ENCODE measurements around the gene ADRA1B.
A peak's percentile ranks its signal among the peaks of the same experiment; 100 is the strongest.

The ADRA1B gene

DNA sequence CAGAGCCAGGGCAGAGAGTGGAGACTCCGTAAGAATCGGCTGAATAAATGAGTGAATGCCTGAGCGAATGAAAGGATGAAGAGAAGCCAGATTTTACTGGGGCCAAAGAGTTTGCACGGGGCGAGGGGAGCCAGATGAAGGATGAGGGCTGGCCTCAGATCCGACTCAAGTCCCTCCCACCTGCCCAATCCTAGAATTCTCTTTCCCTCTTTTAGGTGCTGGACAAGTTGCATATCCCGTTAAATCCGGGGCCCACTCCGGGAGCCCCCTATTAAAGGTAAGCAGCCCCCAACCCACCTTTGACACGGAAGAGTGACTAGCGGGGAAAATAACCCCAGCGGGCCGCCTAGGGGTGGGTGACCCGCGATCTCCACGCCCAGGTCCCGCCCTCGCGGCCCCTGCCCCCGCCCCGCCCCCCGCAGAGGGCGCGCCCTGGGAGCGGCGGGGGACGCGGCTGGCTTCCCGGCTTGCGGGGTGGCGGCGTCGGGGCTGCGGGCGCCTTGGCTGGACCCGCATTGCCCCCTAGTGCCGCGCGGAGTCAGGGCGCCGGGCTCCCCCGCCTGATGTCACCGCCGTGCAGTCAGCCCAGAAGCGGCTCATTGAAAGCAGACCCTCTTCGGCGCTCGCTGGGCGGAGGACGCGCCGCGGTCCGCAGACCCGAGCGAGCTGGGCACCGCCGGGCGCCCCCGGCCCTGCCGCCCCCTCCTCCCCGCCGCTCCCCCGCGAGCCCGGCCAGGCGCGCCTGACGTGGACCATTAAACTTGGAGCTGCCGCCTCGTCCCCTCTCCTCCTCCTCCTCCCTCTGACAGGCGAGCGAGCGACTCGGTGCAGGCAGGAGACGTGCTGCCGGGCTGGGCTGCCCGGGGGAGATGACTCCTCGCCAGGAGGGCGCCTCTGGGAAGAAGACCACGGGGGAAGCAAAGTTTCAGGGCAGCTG lies at the start of gene ADRA1B:
TSS of gene ADRA1B (plus strand) at position 579 of the 937 bp plus-strand sequence. CDS start 424 bp downstream, outside the sequence.
- DNase-seq = peak; percentile 78

DNA sequence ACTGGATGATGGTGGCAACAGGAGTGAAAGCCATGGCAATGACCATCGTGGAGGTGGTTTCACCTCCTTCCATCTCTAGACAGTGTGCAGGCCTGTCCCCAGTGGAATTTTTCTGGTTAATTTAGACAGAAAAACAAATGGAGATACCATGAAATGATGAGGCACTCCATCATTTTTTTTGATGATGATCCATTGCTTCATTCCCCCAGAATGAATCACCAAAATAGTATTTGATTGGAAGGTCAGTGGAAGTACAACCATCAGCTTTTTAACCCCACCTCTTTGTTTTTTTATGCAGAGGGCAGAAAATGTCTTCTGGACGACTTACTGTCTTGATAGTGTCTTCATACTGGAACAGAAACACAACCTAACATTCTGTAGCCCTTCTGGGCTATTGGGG lies 42.6 kb upstream of the ADRA1B start:
- DNase-seq = no peak

GRCh38 chr5:159874263-159874662 lies 42.0 kb upstream of the ADRA1B start:
- no peak for DNase-seq

DNA sequence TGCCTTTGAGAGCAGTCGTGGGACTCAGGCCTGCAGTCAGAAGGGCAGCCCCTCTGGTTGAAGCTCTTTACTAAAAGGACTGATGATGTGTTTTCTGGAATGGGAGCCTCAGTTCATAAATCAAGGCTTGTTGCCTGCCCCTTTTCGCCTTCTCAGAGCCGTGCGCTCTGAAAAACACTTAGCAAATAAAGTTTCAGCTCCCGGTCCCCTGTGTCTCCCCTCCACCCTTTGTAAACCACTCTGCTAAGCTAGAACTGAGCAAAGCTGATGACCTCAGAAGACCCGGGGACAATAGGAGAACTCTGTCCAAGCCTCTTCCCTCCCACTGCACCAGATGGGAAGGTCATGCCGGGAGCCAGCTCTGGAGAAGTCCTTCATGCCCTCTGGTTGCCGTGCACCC lies 39.3 kb upstream of the ADRA1B start:
- DNase-seq = no peak

GRCh38 chr5:159877894-159878448 lies 38.3 kb upstream of the ADRA1B start:
- no peak for DNase-seq

GRCh38 chr5:159878988-159879471 lies 37.3 kb upstream of the ADRA1B start:
- peak; percentile 48 for DNase-seq

- no peak for DNase-seq
These were observed 35.6 kb upstream of the ADRA1B start for GRCh38 chr5:159880676-159881075.

DNA sequence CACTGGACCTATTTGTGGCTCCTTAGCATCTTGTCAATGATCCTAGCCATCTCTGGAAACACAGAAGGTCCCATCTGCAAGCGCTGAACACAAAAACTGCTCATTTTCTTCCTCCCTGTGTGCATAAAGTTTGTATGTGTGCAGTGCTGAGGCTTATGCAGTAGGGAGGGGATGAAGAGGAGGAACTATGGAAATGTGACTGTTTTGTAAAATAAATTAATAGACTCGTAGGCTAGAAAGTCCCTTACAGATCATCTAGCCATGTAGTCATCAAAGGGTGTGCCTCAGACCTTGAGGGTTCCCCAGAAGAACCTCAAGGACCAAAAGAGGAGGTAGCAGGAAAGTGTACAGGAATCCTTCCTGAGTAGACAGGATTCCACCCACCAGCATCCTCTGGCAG lies 34.3 kb upstream of the ADRA1B start:
- no peak for DNase-seq

- no peak for DNase-seq
These were observed 32.7 kb upstream of the ADRA1B start for GRCh38 chr5:159883522-159883950.

- DNase-seq = no peak
These were observed 31.2 kb upstream of the ADRA1B start for GRCh38 chr5:159884917-159885620.

DNA sequence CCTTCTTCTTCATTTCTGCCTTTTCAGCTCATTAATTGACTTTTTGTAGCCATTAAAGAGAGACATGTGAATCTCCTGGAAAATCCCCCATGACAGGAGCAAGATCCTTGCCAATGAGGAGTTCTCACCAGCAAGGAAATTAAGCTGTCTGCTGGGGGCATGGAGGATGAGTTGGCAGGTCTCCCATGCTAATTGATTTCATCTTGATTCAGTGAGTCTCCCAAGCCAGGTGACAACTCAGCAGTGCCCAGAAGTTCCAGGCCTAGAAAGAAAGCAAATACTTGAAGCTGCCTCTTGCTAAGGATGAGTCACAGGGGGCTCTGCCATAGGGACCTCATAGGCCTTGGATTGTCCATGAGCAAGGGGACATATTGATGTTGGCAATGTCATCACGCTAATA lies 30.0 kb upstream of the ADRA1B start:
- DNase-seq = no peak

GRCh38 chr5:159887050-159887449 lies 29.2 kb upstream of the ADRA1B start:
- no peak for DNase-seq

DNA sequence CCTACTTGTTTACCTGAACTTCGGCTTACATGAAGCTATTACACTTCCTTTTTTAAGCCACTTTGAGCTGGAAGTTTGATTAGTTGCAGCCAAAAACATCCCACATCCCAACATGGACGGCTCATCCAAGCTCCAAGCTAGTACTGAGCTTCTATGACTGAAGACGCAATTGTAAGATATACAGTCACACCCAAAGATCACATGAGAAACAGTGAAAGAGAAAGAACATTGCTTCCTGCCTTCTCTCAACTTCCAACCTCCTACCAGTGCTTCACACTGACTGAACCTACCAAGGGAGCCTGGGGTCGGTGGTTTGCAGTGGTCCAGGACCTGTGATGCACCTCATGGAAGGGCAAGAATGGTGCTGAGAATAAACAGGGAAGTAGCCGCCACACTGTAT lies 27.4 kb upstream of the ADRA1B start:
- no peak for DNase-seq

DNA sequence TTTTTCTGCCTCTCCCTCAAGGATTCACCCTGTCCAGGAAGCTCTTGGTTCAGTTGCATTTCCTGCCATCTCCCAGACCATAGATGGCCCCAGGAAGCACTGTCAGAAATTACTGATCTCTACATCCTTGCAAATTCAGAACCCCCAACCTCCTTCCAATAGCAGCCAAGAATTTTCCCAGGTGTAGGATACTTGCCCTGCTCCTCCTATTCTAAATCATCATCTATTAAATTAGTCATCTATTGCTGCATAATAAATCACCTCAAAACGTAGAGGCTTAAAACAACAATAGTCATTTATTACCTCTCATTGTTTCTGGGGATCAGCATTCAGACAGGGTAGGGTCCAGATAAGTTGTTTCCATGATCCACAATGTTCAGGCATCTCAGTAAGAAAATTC lies 26.1 kb upstream of the ADRA1B start:
- no peak for DNase-seq

DNA sequence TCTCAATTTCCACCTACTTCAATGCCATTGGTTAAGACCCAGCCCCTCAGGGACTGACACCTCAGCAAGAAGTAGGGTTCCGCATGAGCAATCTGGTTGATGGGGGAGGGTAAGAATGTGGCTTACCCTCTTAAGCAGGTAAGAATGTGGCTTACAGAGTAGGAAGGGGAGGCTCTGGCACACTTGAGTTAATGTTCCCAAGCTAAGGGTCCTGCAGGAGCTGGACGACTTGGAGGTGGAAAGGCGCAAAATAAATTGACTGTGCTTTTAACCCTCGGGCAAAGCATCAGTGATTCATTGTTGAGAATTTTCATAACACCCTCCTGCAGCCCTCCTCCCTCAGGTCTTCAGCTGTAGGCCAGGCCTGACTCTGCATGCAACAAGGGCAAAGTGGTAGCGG lies 24.9 kb upstream of the ADRA1B start:
- no peak for DNase-seq

DNA sequence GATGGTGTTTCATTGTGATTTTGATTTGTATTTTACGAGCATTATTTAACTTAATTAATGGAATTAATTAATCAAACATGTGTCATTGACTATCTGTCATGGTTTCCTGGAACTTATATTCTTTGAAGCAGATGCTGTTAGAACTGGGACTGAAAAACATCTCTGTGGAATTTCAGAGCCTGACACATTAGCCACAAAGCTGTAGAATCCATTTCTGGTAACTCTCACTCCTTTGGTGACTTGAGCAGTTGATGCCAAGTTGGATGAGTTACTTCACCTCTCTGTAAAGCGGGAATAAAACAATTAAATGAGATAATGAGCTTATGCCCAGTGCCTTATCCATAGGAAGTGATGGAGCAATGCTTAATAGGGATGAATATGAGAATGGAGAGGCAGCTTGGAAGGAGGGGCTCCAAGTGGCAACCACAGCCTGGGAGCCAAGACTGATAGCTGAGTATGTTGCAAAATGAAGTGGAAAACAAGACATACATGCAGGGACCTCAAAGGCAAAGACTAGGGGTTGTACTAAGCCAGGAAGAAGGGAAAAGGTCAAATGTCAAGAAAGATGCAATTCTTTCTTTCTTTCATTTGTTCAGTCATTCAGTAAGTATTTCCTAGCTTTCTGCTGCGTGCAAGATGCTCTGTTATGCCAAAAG lies 23.1 kb upstream of the ADRA1B start:
- DNase-seq = no peak

- no peak for DNase-seq
These were observed 22.0 kb upstream of the ADRA1B start for GRCh38 chr5:159894149-159894720.

- DNase-seq = no peak
These were observed 18.4 kb upstream of the ADRA1B start for GRCh38 chr5:159897786-159898393.

GRCh38 chr5:159899067-159900049 lies 16.9 kb upstream of the ADRA1B start:
- DNase-seq = no peak

- no peak for DNase-seq
These were observed 15.0 kb upstream of the ADRA1B start for GRCh38 chr5:159901308-159901707.

- no peak for DNase-seq
These were observed 14.5 kb upstream of the ADRA1B start for GRCh38 chr5:159901772-159902171.
